Motor neuron (in vitro differentiated cells): ENCODE measurements around the gene FRYL. TPM values are rescaled to one million over a fixed set of nuclear protein-coding genes. Genes with fewer than 3 reads are reported as not detected.

Source experiments
- ATAC-seq, 8 experiments: fragments of 200-7000 bp; cut with Tn5 transposase; replicated peaks in 6 of 8; 2 replicates each; pipeline ENCODE4 v1.8.0; 2021; ENCODE audit warnings: mild to moderate bottlenecking in 8 of 8, moderate library complexity in 8 of 8
- H3K27ac ChIP-seq, 2 donors: fragments of 250-450 bp; sonication (Bioruptor Pico); 2 replicates each; pipeline ENCODE4 v1.9.0; 2021; ENCODE audit warnings: antibody characterized with exemption in 2 of 2, mild to moderate bottlenecking in 2 of 2, moderate library complexity in 1 of 2
- H3K4me1 ChIP-seq, 2 donors: fragments of 250-450 bp; sonication (Bioruptor Pico); replicated peaks in 1 of 2; 2 replicates each; pipeline ENCODE4 v1.6.1; 2021; ENCODE audit warnings: antibody characterized with exemption in 2 of 2, mild to moderate bottlenecking in 2 of 2, moderate library complexity in 1 of 2
- H3K4me3 ChIP-seq, 5 donors: fragments of 250-450 bp; sonication (Bioruptor Pico); 2 replicates each; pipeline ENCODE4 v1.9.0; 2021; ENCODE audit warnings: antibody characterized with exemption in 5 of 5, mild to moderate bottlenecking in 5 of 5, moderate library complexity in 4 of 5
- WGBS, 10 experiments: fragments of 450-650 bp; shearing (Covaris generic); methylation state at CpG; one replicate each; pipeline ENCODE4 v1.0.0; 2022; 5-methylcytosine and 5-hydroxymethylcytosine counted together
- in situ Hi-C, 9 experiments: fragments of 400-800 bp; cut with MboI; loops; one replicate each; pipeline ENCODE4 v1.15.0; 2021; ENCODE audit warnings: low sequenced_read_pairs in 9 of 9, low pct_unique_long_range_greater_than_20kb in 2 of 9; ENCODE audit not compliant: unreplicated experiment in 9 of 9
- total RNA-seq, 8 experiments: library from RNA; unstranded; fragments of 300-600 nt; gene quantifications; 2 replicates each; pipeline versions ENCODE4 v1.2.3 to v1.2.4, GENCODE V29; 2022

FRYL gene
- total RNA-seq, 8 experiments from 2014 or later = 26.0 to 91.8 (median 37.9) TPM

DNA sequence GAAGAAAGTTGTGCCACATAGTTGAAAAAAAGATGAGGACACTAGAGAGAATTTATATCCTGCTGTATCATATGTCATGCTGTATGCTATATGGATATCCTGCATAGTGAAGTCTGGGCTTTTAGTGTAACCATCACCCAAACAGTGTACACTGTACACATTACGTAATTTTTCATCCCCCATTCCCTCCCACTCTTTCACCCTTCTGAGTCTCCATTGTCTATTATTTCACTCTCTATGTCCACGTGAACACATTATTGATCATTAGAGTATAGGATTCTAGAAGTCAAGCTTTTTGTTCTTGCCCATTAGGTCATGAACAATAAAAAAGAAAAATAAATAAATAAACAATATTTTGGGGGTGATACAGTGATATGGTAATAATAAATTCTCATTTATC lies 18.0 kb upstream of the FRYL start:
- Histone ChIP-seq H3K27ac (no peak overlapping the region), H3K4me1 (no peaks in the 10 kb centered on the region), H3K4me3 (no peak overlapping the region)
- in situ Hi-C loops = loop anchor here in 1 of 9 experiments (25.0 kb wide), 1 partner anchor 211 kb away; no protein-coding TSS in a partner anchor
- WGBS, 10 experiments = 67 to 100% (median 89%) methylated on average over 1 to 2 of the region's 2 CpGs; no CpG with 5 or more reads in 1 of the 10 experiments
- ATAC-seq = no peak

GRCh38 chr4:48796927-48797679 lies 17.0 kb upstream of the FRYL start:
- in situ Hi-C loops = loop anchor here in 1 of 9 experiments (25.0 kb wide), 1 partner anchor 210 kb away; no protein-coding TSS in a partner anchor
- Histone ChIP-seq H3K4me3 (no peak overlapping the region), H3K27ac (no peak overlapping the region), H3K4me1 (no peaks in the 10 kb centered on the region)
- peak in 2 of 8 experiments; percentile 18 to 44 for ATAC-seq
- 0 to 100% (median 63%) methylated on average over 1 of the region's 1 CpG; no CpG with 5 or more reads in 2 of the 10 experiments for WGBS, 10 experiments

DNA sequence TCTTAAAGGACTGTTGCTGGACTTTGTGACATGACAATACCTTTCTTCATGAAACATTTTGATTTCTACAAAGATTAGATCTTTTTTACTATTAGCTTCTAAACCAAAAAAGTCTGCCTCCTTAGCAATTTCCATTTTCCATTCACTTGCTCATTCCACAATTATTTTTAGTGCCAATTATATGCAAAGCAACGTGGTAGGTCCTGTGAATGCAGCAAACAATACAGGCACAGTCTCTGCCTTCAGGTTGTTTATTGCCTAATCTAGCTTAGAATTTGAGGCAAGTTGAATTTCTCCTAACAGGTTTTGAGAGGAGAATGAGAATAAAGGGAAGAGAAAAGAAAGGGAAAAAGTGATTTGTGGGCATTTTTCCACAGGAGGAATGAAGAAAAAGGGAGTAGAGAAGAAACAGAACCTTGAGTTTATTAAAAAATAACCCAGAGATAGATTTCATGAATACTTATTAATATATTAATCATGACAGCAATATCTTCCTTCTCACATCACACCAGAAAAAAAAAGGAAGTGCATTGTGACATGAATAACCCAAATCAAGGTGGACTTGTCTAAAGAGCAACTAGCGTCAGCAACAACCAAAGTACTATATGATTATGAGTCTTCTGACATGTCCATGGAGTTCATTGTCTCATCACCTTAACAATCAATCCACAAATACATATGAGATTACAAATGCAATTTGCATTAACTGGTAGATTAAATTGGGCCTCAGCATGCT lies 16.3 kb upstream of the FRYL start:
- H3K27ac ChIP-seq = no peak overlapping the region
- H3K4me3 ChIP-seq = no peak overlapping the region
- WGBS, 10 experiments = 33 to 100% (median 68%) methylated on average over 1 to 2 of the region's 2 CpGs
- in situ Hi-C loops = loop anchor here in 1 of 9 experiments (25.0 kb wide), 1 partner anchor 209 kb away; no protein-coding TSS in a partner anchor
- no peak for ATAC-seq
- no peaks in the 10 kb centered on the region for H3K4me1 ChIP-seq

- H3K4me3 ChIP-seq = no peak overlapping the region
- H3K4me1 ChIP-seq = no peaks in the 10 kb centered on the region
- 50 to 100% (median 100%) methylated on average over 1 to 2 of the region's 3 CpGs; no CpG with 5 or more reads in 2 of the 10 experiments for WGBS, 10 experiments
- no peak overlapping the region for H3K27ac ChIP-seq
- no peak for ATAC-seq
- in situ Hi-C loops = loop anchor here in 1 of 9 experiments (25.0 kb wide), 1 partner anchor 208 kb away; no protein-coding TSS in a partner anchor
Measured at GRCh38 chr4:48795108-48795507, 15.0 kb upstream of the FRYL start.

GRCh38 chr4:48792348-48793006 lies 12.4 kb upstream of the FRYL start:
- no peak overlapping the region for H3K27ac ChIP-seq
- in situ Hi-C loops = loop anchor here in 1 of 9 experiments (25.0 kb wide), 1 partner anchor 205 kb away; no protein-coding TSS in a partner anchor
- H3K4me3 ChIP-seq = no peak overlapping the region
- WGBS, 10 experiments = 20 to 100% (median 74%) methylated on average over 1 to 5 of the region's 5 CpGs
- no peaks in the 10 kb centered on the region for H3K4me1 ChIP-seq
- no peak for ATAC-seq

GRCh38 chr4:48791313-48791712 lies 11.2 kb upstream of the FRYL start:
- no peak overlapping the region for H3K27ac ChIP-seq
- H3K4me1 ChIP-seq = no peaks in the 10 kb centered on the region
- no peak for ATAC-seq
- in situ Hi-C loops = loop anchor here in 1 of 9 experiments (25.0 kb wide), 1 partner anchor 204 kb away; no protein-coding TSS in a partner anchor
- no peak overlapping the region for H3K4me3 ChIP-seq

DNA sequence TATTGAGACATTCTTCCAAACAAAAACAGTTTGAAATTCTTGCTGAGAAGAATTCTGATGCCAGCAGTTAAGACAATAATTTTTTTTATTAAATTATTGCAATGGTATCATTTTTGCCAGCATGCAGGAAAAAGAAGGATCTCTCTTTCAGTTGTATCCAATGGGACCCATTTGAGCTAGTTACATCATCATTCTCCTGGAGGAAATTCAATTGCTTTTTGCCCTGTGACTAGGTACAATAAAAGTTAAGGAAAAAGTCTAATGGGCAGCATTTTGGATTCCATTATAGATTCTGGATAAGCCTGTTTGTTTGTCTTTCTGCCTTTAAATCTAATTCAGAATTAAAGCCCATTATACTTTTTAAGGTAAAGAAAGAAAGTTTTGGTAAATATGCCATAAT lies 10.5 kb upstream of the FRYL start:
- in situ Hi-C loops = loop anchor here in 1 of 9 experiments (25.0 kb wide), 1 partner anchor 203 kb away; no protein-coding TSS in a partner anchor
- no peak overlapping the region for H3K27ac ChIP-seq
- H3K4me1 ChIP-seq = no peaks in the 10 kb centered on the region
- ATAC-seq = no peak
- no peak overlapping the region for H3K4me3 ChIP-seq

- in situ Hi-C loops = loop anchor here in 1 of 9 experiments (25.0 kb wide), 1 partner anchor 200 kb away; no protein-coding TSS in a partner anchor
- WGBS, 10 experiments = 17 to 86% (median 33%) methylated on average over 1 of the region's 1 CpG; no CpG with 5 or more reads in 2 of the 10 experiments
- H3K4me3 ChIP-seq = no peak overlapping the region
Measured at GRCh38 chr4:48787056-48787455, 7.0 kb upstream of the FRYL start.

DNA sequence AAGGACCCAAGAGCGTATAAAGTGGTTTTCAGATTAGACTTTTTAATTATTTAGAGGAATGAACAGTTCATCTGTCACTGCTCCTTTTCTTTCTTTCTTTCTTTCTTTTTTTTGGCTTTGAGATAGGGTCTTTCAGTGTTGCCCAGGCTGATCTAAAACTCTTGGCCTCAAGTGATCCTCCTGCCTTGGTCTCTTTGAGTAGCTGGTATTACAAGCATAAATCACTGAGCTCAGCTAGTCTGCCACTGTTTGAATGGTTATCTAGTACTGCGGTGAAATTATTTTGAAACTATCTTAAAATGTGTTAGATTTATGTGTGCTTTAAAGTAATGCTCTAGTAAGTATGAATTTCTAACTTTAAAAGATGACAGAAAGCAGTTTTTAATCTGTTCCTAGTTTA lies 6.5 kb upstream of the FRYL start:
- no peaks in the 10 kb centered on the region for H3K4me1 ChIP-seq
- H3K4me3 ChIP-seq = no peak overlapping the region
- in situ Hi-C loops = loop anchor here in 1 of 9 experiments (25.0 kb wide), 1 partner anchor 199 kb away; no protein-coding TSS in a partner anchor
- no peak overlapping the region for H3K27ac ChIP-seq
- ATAC-seq = no peak
- WGBS, 10 experiments = 48 to 100% (median 82%) methylated on average over 1 to 2 of the region's 2 CpGs; no CpG with 5 or more reads in 3 of the 10 experiments

More at GRCh38 chr4:48787056-48787455, 7.0 kb upstream of the FRYL start:
- Histone ChIP-seq H3K27ac (no peak overlapping the region), H3K4me1 (no peaks in the 10 kb centered on the region)
- ATAC-seq = no peak

GRCh38 chr4:48785302-48785701 lies 5.2 kb upstream of the FRYL start:
- ATAC-seq = no peak
- in situ Hi-C loops = loop anchor here in 1 of 9 experiments (25.0 kb wide), 1 partner anchor 198 kb away; no protein-coding TSS in a partner anchor
- no peak overlapping the region for H3K4me3 ChIP-seq
- H3K4me1 ChIP-seq = peaks cover 0 to 3% of the 10 kb centered on the region in 2 donors
- H3K27ac ChIP-seq = no peak overlapping the region

- ATAC-seq = no peak
- Histone ChIP-seq H3K4me1 (peaks cover 3 to 7% of the 10 kb centered on the region in 2 donors), H3K4me3 (no peak overlapping the region), H3K27ac (no peak overlapping the region)
- in situ Hi-C loops = loop anchor here in 1 of 9 experiments (25.0 kb wide), 1 partner anchor 195 kb away; no protein-coding TSS in a partner anchor
Measured at GRCh38 chr4:48781968-48782367, 1.9 kb upstream of the FRYL start.

DNA sequence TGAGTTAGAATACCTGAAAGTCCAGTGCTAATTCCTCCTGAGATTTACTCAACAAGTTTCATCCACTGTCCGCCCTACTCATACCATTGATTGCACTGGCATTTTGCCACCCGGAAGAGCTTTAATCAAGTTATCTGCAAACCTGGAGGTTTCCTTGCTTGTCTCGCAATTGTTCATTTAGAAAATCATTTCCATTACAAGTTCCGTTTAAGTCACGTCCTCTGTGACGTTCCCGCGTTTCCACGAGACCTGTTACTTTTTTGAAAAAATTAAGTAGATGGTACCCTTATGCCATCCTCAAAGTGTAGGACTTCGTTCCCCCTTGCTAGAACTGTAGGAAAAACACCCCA lies 761 bp upstream of the FRYL start:
- WGBS, 10 experiments = 0 to 20% (median 1%) methylated on average over 1 to 10 of the region's 10 CpGs
- H3K4me1 ChIP-seq = peaks cover 7 to 14% of the 10 kb centered on the region in 2 donors
- ATAC-seq = no peak
- peak overlapping the region in 1 of 2 donors; percentile 1 for H3K27ac ChIP-seq
- H3K4me3 ChIP-seq = peak overlapping the region; percentile 46 to 78 (median 48)
- in situ Hi-C loops = loop anchor here in 1 of 9 experiments (25.0 kb wide), 1 partner anchor 194 kb away; no protein-coding TSS in a partner anchor
